Epithelial cell of esophagus (primary cell): ENCODE measurements around the gene OSBPL5.

ENCODE experiments used
- DNase-seq: peaks from one replicate; pipeline ENCODE4 v3.0.0; 2010; ENCODE audit warnings: low read depth
- H3K4me3 ChIP-seq: 2 replicates; pipeline ENCODE4 v1.5.1; 2011; ENCODE audit warnings: mild to moderate bottlenecking, low read length, control low read depth
- TF ChIP-seq, protein P1 (sequence below): IDR thresholded peaks from 2 replicates; pipeline ENCODE4 v1.5.1; 2011; ENCODE audit warnings: low read depth, mild to moderate bottlenecking, low read length, control low read depth, inconsistent platforms; ENCODE audit not compliant: insufficient read depth; ENCODE audit errors: missing control alignments

Gene OSBPL5

DNA sequence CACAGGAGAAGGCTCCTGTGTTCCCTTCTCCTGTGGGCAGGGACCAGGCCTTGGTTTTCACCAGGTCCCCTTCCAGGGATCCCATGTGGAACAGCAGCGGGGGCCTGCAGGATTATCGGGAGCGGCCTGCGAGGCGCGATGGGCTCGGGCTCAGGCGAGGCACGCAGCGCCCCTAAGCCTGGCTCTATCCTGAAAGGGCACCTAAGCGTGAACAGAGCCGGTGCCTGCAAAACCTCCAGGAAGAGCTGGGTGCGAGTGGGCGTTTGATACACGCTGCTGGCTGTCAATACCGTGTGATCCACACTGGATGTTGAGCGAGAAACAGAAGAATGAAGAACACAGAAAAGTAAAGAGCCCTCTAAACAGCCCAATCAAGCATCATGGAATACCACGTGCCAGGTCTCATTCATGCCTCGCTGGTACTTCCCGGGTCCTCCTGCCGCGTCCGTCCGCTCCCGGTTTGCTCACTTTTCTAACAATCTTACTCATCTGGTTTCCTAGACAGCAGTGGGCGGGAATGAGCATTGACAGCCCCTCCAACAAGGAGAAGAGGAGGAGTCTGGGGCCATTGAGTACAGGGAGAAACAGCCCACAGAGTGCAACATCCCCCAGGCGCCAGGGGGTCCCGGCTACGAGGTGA, 12.5 kb downstream of the OSBPL5 start:
- TF ChIP-seq, protein P1, sequence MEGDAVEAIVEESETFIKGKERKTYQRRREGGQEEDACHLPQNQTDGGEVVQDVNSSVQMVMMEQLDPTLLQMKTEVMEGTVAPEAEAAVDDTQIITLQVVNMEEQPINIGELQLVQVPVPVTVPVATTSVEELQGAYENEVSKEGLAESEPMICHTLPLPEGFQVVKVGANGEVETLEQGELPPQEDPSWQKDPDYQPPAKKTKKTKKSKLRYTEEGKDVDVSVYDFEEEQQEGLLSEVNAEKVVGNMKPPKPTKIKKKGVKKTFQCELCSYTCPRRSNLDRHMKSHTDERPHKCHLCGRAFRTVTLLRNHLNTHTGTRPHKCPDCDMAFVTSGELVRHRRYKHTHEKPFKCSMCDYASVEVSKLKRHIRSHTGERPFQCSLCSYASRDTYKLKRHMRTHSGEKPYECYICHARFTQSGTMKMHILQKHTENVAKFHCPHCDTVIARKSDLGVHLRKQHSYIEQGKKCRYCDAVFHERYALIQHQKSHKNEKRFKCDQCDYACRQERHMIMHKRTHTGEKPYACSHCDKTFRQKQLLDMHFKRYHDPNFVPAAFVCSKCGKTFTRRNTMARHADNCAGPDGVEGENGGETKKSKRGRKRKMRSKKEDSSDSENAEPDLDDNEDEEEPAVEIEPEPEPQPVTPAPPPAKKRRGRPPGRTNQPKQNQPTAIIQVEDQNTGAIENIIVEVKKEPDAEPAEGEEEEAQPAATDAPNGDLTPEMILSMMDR, result no peak
- no peak for DNase-seq

DNA sequence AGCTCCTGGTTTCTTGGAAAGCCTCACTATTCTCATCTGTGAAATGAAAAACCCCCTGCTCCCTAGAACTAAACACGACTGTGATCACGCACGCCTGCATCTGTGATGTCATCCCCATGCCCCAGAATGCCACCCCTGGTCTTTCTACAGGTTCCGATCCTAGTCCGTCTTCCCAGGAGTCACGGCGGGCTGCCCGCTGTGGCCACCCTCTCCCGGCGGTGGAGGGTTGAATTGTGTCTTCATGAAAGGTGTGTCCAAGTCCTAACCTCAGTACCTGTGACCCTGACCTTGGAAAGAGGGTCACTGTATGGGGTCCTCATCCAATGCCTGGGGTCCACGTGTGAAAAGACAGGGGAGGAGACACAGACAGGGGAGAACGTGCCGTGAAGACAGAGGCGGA, 14.4 kb downstream of the OSBPL5 start:
- TF ChIP-seq, protein P1, result no peak
- no peak overlapping the region for H3K4me3 ChIP-seq
- DNase-seq, result no peak

More for the DNA sequence above, 12.5 kb downstream of the OSBPL5 start:
- no peak overlapping the region for H3K4me3 ChIP-seq

DNA sequence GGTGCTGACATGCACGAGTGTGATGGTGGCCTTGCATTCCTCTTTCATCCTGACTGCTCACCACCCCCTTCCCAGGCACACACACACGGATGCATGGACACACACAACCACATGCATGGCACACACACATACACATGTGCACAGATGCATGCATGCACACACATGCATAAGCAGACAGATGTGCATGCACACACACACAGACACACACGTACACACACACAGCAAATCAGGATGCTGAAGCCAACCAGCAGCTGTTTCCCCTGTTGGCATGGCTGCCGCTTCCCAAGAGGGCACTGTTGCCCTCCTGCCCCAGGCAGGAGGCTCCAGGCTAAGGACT, 15.3 kb downstream of the OSBPL5 start:
- H3K4me3 ChIP-seq, result no peak overlapping the region
- DNase-seq, result no peak
- TF ChIP-seq, protein P1, result no peak

DNA sequence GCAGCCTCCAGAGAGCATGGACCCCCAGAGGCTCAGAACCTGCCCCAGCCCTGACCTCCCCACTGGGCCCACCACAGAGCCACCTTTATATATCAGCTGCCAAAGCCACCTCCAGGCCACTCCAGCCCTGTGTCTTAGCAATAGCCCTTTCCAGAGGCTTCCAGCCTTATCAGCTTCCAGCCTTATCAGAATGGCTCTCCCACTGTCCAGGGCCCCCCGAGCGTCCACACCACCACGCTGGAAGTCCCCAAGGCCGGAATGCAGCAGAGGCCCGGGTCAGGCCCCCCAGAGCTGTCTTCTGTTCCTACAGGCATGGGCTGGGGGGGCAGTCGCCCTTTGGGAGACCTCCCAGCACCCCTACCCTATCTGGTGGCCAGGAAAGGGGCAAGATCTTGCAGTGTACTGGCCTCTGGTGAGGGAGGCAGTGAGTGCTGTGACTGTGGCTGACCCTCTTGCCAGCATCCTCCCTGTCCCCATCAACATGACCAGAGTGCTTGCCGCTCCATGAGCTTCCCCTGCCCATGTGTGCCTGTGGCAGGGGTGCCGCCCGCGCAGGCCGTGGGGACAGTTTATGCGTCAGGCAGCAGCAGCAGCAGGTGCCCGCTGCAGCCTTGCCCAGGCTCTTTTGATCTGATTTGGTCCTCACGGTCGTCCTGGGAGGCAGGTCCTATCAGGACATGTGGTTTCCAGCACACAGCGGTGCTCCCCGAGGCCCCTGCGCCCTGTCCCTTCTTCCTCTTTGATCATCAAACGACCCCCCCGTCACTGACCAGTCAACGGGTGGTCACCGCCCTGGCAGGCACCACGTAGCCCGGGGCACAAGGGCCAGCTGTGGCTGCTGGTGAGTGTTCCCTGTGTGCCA, 15.9 kb downstream of the OSBPL5 start:
- no peak for DNase-seq
- no peak overlapping the region for H3K4me3 ChIP-seq
- TF ChIP-seq, protein P1, result no peak

DNA sequence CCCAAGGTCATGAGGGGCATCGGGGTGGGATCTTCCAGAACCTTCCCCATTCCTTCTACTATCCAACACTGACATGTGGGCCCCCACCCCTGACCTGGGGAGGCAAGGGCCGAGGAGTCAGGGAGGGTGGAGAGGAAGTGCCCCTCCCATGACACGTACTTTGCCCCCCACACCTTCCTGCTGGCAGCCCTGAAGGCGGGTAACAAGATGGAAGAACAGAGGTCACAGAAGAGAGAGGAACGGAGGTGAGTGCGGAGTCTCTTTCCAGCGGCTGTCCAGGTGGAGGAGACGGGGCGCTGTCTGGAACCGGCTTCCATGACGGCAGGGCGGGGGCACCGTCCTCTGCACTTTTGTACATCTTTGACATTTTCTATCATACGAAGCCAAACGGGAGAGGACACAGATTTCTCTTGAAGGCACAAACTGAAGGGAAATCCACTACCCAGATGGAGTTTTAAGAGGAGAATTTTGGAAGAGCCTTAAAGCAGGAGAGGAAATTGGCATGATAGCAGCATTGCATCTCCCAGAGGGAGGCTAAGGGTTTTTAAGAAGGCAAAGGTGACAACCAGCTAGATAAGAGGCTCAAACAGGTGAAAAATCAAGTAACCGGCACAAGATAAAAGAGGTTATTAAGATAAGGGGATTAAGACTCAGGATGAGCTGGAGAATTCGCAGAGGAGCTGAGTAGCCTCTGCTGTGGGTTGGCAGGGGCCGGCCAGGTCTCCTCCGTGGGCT, 16.7 kb downstream of the OSBPL5 start:
- H3K4me3 ChIP-seq, result no peak overlapping the region
- TF ChIP-seq, protein P1, result no peak
- DNase-seq, result no peak

DNA sequence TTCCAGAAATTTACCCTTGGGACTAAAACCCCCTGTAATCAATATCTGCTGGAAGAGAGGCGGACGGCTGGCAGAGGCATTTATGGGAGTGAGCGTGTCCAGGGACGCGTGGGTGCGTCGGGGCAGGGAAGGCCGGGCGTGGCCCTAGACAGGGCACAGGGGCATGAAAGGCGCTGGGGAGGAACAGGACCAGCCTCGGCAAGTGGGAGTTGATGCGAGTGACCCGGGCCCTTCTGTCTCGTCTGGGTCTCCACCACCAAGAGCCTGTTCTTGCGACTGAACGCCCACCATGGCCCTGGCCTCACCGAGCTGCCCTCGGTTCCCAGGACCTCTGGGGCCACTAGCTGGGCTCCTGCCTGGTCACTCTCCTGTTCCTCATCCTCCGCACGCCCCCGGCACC, 17.5 kb downstream of the OSBPL5 start:
- no peak for DNase-seq
- no peak overlapping the region for H3K4me3 ChIP-seq
- TF ChIP-seq, protein P1, result no peak

DNA sequence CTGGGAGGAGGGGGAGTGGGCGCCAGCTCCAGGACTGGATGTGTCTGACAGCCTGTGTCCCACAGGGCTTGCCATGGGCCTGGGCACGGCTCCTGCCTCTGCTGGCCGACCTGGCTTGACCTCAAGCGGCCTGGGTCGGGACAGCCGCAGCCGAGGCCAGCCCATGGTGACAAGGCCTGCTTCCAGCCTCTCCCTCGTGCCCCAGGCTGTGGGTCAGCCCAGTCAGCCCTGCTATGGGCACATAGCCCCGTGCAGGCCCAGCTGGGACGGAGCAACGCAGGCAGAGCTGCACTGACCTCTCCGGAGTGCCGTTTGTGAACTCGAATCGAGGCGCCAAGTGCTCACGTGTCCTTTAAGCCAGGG, 17.9 kb downstream of the OSBPL5 start:
- TF ChIP-seq, protein P1, result no peak
- H3K4me3 ChIP-seq, result no peak overlapping the region
- DNase-seq, result no peak
